MCF 10A (cell line): ENCODE measurements around the gene DHRS2. TPM values are rescaled to one million over a fixed set of nuclear protein-coding genes. Genes with fewer than 3 reads are reported as not detected.

Source experiments
- BruUV-seq: library from RNA; stranded (reverse); fragments of 400-500 nt; replicated peaks from 2 replicates; lab custom pipeline; 2021; lab: Mats Ljungman, UMichigan
- CTCF ChIA-PET: fragments of 300-600 bp; sonication (Branson Sonifier 250); formaldehyde crosslinking; extraction: SDS; loops from one replicate; lab custom pipeline; 2021; ENCODE audit warnings: antibody characterized with exemption, inconsistent platforms; lab: Yijun Ruan, JAX
- POLR2A ChIA-PET: fragments of 300-600, 350-650 bp; sonication (Branson Sonifier 250); formaldehyde crosslinking; extraction: SDS; loops from one replicate; lab custom pipeline; 2020; ENCODE audit warnings: antibody characterized with exemption, inconsistent platforms; lab: Yijun Ruan, JAX
- DNase-seq: peaks from one replicate; pipeline ENCODE4 v3.0.0-alpha.2; 2018; ENCODE audit not compliant: unreplicated experiment
- H3K27ac Mint-ChIP-seq: one replicate; pipeline ENCODE4 v1.8.0; 2022; ENCODE audit warnings: mild to moderate bottlenecking, low read depth, mixed read lengths; ENCODE audit not compliant: unreplicated experiment
- H3K27me3 Mint-ChIP-seq: one replicate; pipeline ENCODE4 v1.8.0; 2022; ENCODE audit warnings: mixed read lengths; ENCODE audit not compliant: insufficient read depth, unreplicated experiment
- H3K36me3 Mint-ChIP-seq: one replicate; pipeline ENCODE4 v1.8.0; 2022; ENCODE audit warnings: mild to moderate bottlenecking, moderate library complexity, mixed read lengths; ENCODE audit not compliant: insufficient read depth, unreplicated experiment
- H3K4me1 Mint-ChIP-seq: one replicate; pipeline ENCODE4 v1.8.0; 2022; ENCODE audit warnings: mixed read lengths; ENCODE audit not compliant: insufficient read depth, unreplicated experiment
- H3K4me3 Mint-ChIP-seq: one replicate; pipeline ENCODE4 v1.8.0; 2022; ENCODE audit warnings: mild to moderate bottlenecking, moderate library complexity, mixed read lengths; ENCODE audit not compliant: unreplicated experiment
- H3K9me3 Mint-ChIP-seq: one replicate; pipeline ENCODE4 v1.8.0; 2022; ENCODE audit warnings: mixed read lengths; ENCODE audit not compliant: unreplicated experiment
- CTCF ChIP-seq: fragments of 200-600 bp; IDR thresholded peaks from one replicate; pipeline ENCODE4 v1.8.0; 2022; ENCODE audit warnings: antibody characterized with exemption, mild to moderate bottlenecking; ENCODE audit not compliant: unreplicated experiment
- intact Hi-C: fragments of 100-400 bp; cut with micrococcal nuclease; formaldehyde crosslinking; loops from 2 replicates; pipeline ENCODE4 v1.14.1; 2022
- total RNA-seq: library from RNA; stranded (reverse); gene quantifications from 2 replicates; pipeline ENCODE4 v1.2.3, GENCODE V29; 2022

The DHRS2 gene
- total RNA-seq, 1 experiment from 2014 or later = 1.1 TPM

- ChIA-PET CTCF (interaction anchor here (9.1 kb wide), 1 partner anchor 282 kb away, joined by 212 read pairs; no protein-coding TSS in a partner anchor), POLR2A (no interaction called here)
- intact Hi-C loops = no loop called here
- H3K4me1 Mint-ChIP-seq = peaks cover 9% of the 10 kb centered on the region
- DNase-seq = no peak
- H3K27me3 Mint-ChIP-seq = no peaks in the 10 kb centered on the region
- H3K27ac Mint-ChIP-seq = no peak overlapping the region
- no peak for TF ChIP-seq CTCF
- H3K9me3 Mint-ChIP-seq = peaks cover 13% of the 10 kb centered on the region
- peaks cover 6% of the 10 kb centered on the region for H3K36me3 Mint-ChIP-seq
- BruUV-seq = no TSS peak
- no peak overlapping the region for H3K4me3 Mint-ChIP-seq
Observed at GRCh38 chr14:23629204-23629603, 7.0 kb upstream of the DHRS2 start.

GRCh38 chr14:23629832-23630396 lies 6.2 kb upstream of the DHRS2 start:
- intact Hi-C loops = no loop called here
- Mint-ChIP-seq H3K27ac (no peak overlapping the region), H3K4me3 (no peak overlapping the region), H3K4me1 (peaks cover 9% of the 10 kb centered on the region), H3K36me3 (peaks cover 6% of the 10 kb centered on the region), H3K9me3 (peaks cover 6% of the 10 kb centered on the region), H3K27me3 (no peaks in the 10 kb centered on the region)
- no peak for TF ChIP-seq CTCF
- no TSS peak for BruUV-seq
- no peak for DNase-seq
- ChIA-PET CTCF (interaction anchor here (2.5 to 9.1 kb wide), 4 partner anchors 97 to 323 kb away, joined by 12 to 212 read pairs (median 48); partner anchors contain the start of gene DHRS4), POLR2A (no interaction called here)

GRCh38 chr14:23630687-23631086 lies 5.5 kb upstream of the DHRS2 start:
- ChIA-PET POLR2A (interaction anchor here (1.0 to 2.8 kb wide), 2 partner anchors 41 to 484 kb away, joined by 3 to 11 read pairs; partner anchors contain the start of genes DCAF11 and NRL), CTCF (interaction anchor here (0.8 to 9.1 kb wide), 21 partner anchors 10 to 736 kb away, joined by 3 to 212 read pairs (median 10); partner anchors contain the start of gene DHRS4)
- peaks cover 9% of the 10 kb centered on the region for H3K4me1 Mint-ChIP-seq
- H3K9me3 Mint-ChIP-seq = no peaks in the 10 kb centered on the region
- DNase-seq = no peak
- peaks cover 6% of the 10 kb centered on the region for H3K36me3 Mint-ChIP-seq
- BruUV-seq = no TSS peak
- H3K27ac Mint-ChIP-seq = no peak overlapping the region
- no peak for TF ChIP-seq CTCF
- no peak overlapping the region for H3K4me3 Mint-ChIP-seq
- intact Hi-C loops = no loop called here
- H3K27me3 Mint-ChIP-seq = no peaks in the 10 kb centered on the region

- H3K4me1 Mint-ChIP-seq = peaks cover 9% of the 10 kb centered on the region
- no peaks in the 10 kb centered on the region for H3K9me3 Mint-ChIP-seq
- ChIA-PET CTCF (interaction anchor here (0.6 to 9.1 kb wide), 65 partner anchors 10 to 862 kb away, joined by 3 to 212 read pairs (median 6); partner anchors contain the start of gene DHRS4), POLR2A (interaction anchor here (1.0 to 2.8 kb wide), 6 partner anchors 42 to 483 kb away, joined by 3 to 11 read pairs (median 4); partner anchors contain the start of genes DCAF11, DHRS4 and NRL)
- BruUV-seq = no TSS peak
- no peak for TF ChIP-seq CTCF
- H3K27me3 Mint-ChIP-seq = no peaks in the 10 kb centered on the region
- no peak for DNase-seq
- intact Hi-C loops = no loop called here
- H3K36me3 Mint-ChIP-seq = peaks cover 6% of the 10 kb centered on the region
- H3K27ac Mint-ChIP-seq = no peak overlapping the region
- H3K4me3 Mint-ChIP-seq = no peak overlapping the region
Observed at GRCh38 chr14:23631234-23631633, 4.9 kb upstream of the DHRS2 start.
